K562 (cell line): Measurements from ENCODE around the gene GJA10. TPM values are rescaled to one million over a fixed set of nuclear protein-coding genes. Genes with fewer than 3 reads are reported as not detected.
"Not testable (repeated sequence)": the region's sequence is repeated elsewhere in the genome, so short reads cannot be mapped to it uniquely, and the experiment has no call there.

ENCODE experiments used
- ATAC-seq: fragments of 200-7000 bp; cut with Tn5 transposase; 3 replicates; pipeline ENCODE4 v1.9.1; 2020; ENCODE audit warnings: moderate library complexity
- BruUV-seq: library from RNA; stranded (reverse); fragments of 400-500 nt; replicated peaks from 2 replicates; lab custom pipeline; 2021; lab: Mats Ljungman, UMichigan
- CTCF ChIA-PET: fragments of 300-600 bp; formaldehyde crosslinking; extraction: SDS; loops from one replicate; lab custom pipeline; 2021; ENCODE audit warnings: low intra/inter-chr PET ratio; lab: Yijun Ruan, JAX
- POLR2A ChIA-PET: fragments of 300-600, 350-650 bp; sonication (Branson Sonifier 250); formaldehyde crosslinking; extraction: SDS; loops from one replicate; lab custom pipeline; 2021; ENCODE audit warnings: antibody characterized with exemption, inconsistent platforms; lab: Yijun Ruan, JAX
- DNase-seq, 4 experiments: peaks; one replicate each; pipeline versions ENCODE4 v3.0.0 to v3.0.0-alpha.2; 2011 to 2018; ENCODE audit warnings: low spot score in 3 of 4, mixed read lengths in 3 of 4; ENCODE audit errors: extremely low read depth in 1 of 4
- FAIRE-seq: peaks from 2 replicates; lab custom pipeline; 2011; peaks lifted over from hg19 to GRCh38; lab: Jason Lieb, UNC
- H2AFZ ChIP-seq: 2 replicates; pipeline ENCODE4 v1.6.0; 2011; ENCODE audit warnings: low read depth, low read length, control low read depth, inconsistent platforms
- H3K27ac ChIP-seq: fragments of 200-600 bp; 3 replicates; pipeline ENCODE4 v1.8.0; 2011; ENCODE audit warnings: low read depth, mild to moderate bottlenecking, control low read depth, inconsistent platforms, low read length, moderate library complexity, mixed read lengths; ENCODE audit errors: extremely low read depth
- H3K27me3 ChIP-seq, 2 experiments: fragments of 300-600 bp in 1 of 2; 2 replicates in 1 of 2; 3 replicates in 1 of 2; pipeline versions ENCODE4 v1.6.0 to v1.8.0; 2011; ENCODE audit warnings: inconsistent platforms in 2 of 2, low read length in 2 of 2, mild to moderate bottlenecking in 1 of 2, mixed read lengths in 1 of 2, moderate library complexity in 1 of 2; ENCODE audit not compliant: control insufficient read depth in 2 of 2, insufficient read depth in 2 of 2
- H3K36me3 ChIP-seq: fragments of 300-600 bp; 3 replicates; pipeline ENCODE4 v1.8.0; 2011; ENCODE audit warnings: mild to moderate bottlenecking, low read length, inconsistent platforms; ENCODE audit not compliant: control insufficient read depth, insufficient read depth
- H3K4me1 ChIP-seq, 2 experiments: fragments of 200-600 bp in 1 of 2; replicated peaks in 1 of 2; 2 replicates in 1 of 2; 3 replicates in 1 of 2; pipeline versions ENCODE4 v1.5.1 to v1.8.0; 2011; ENCODE audit warnings: inconsistent platforms in 2 of 2, low read length in 2 of 2, mild to moderate bottlenecking in 1 of 2, mixed read lengths in 1 of 2, moderate library complexity in 1 of 2; ENCODE audit not compliant: control insufficient read depth in 2 of 2, insufficient read depth in 2 of 2
- H3K4me2 ChIP-seq: 2 replicates; pipeline ENCODE4 v1.6.1; 2011; ENCODE audit warnings: low read length, control low read depth, inconsistent platforms, mixed read lengths; ENCODE audit not compliant: insufficient read depth
- H3K4me3 ChIP-seq: fragments of 200-600 bp; sonication (generic), shearing (Covaris generic); 2 replicates; pipeline ENCODE4 v1.5.1; 2016; ENCODE audit warnings: control low read depth, inconsistent platforms
- H3K79me2 ChIP-seq: fragments of 200-600 bp; 3 replicates; pipeline ENCODE4 v1.8.0; 2011; ENCODE audit warnings: low read length, inconsistent platforms; ENCODE audit not compliant: control insufficient read depth, insufficient read depth
- H3K9ac ChIP-seq, 2 experiments: 2 replicates each; pipeline versions ENCODE4 v1.6.0 to v1.6.1; 2011; ENCODE audit warnings: low read depth in 2 of 2, low read length in 2 of 2, control low read depth in 1 of 2, inconsistent platforms in 1 of 2, mild to moderate bottlenecking in 1 of 2, mixed read lengths in 1 of 2; ENCODE audit not compliant: insufficient read depth in 1 of 2
- H3K9me1 ChIP-seq: one replicate; pipeline ENCODE4 v1.6.0; 2011; ENCODE audit warnings: inconsistent platforms, mild to moderate bottlenecking, low read length, moderate library complexity; ENCODE audit not compliant: control insufficient read depth, insufficient read depth
- H3K9me3 ChIP-seq: replicated peaks from 2 replicates; pipeline ENCODE4 v1.5.1; 2011; ENCODE audit warnings: low read depth, low read length, inconsistent platforms; ENCODE audit not compliant: control insufficient read depth, insufficient read depth
- H4K20me1 ChIP-seq: replicated peaks from 2 replicates; pipeline ENCODE4 v1.6.1; 2011; ENCODE audit warnings: low read length, inconsistent platforms, mixed read lengths; ENCODE audit not compliant: control insufficient read depth, insufficient read depth
- ARID1B ChIP-seq: fragments of 450-650 bp; IDR thresholded peaks from 2 replicates; pipeline ENCODE4 v1.6.1; 2016; ENCODE audit warnings: antibody characterized with exemption, mild to moderate bottlenecking, inconsistent platforms
- BHLHE40 ChIP-seq: IDR thresholded peaks from 2 replicates; pipeline ENCODE4 v1.6.1; 2011; ENCODE audit warnings: low read length, improper control_type of control experiment
- CTBP1 ChIP-seq: fragments of 450-650 bp; IDR thresholded peaks from 2 replicates; pipeline ENCODE4 v1.6.1; 2016; ENCODE audit warnings: borderline replicate concordance
- E2F5 ChIP-seq: sonication (generic); formaldehyde crosslinking; IDR thresholded peaks from 2 replicates; pipeline ENCODE4 v1.8.0; 2022; ENCODE audit warnings: mild to moderate bottlenecking, missing genetic modification reagents
- FOXO4 ChIP-seq: fragments of 450-650 bp; formaldehyde crosslinking; IDR thresholded peaks from 2 replicates; pipeline ENCODE4 v1.4.0; 2020; ENCODE audit warnings: mild to moderate bottlenecking, moderate library complexity
- KHSRP ChIP-seq: fragments of 450-650 bp; IDR thresholded peaks from 2 replicates; pipeline ENCODE4 v1.6.1; 2017
- L3MBTL2 ChIP-seq: fragments of 450-650 bp; IDR thresholded peaks from 2 replicates; pipeline ENCODE4 v1.6.1; 2016; ENCODE audit warnings: mild to moderate bottlenecking, moderate library complexity
- NCOA2 ChIP-seq, 2 experiments: fragments of 450-650 bp; IDR thresholded peaks; 2 replicates each; pipeline ENCODE4 v1.6.1; 2018; ENCODE audit warnings: mild to moderate bottlenecking in 2 of 2, moderate library complexity in 1 of 2; ENCODE audit not compliant: partially characterized antibody in 2 of 2
- PRMT5 ChIP-seq: sonication (generic); formaldehyde crosslinking; IDR thresholded peaks from 2 replicates; pipeline ENCODE4 v1.5.0; 2020; ENCODE audit warnings: missing genetic modification reagents
- TEAD1 ChIP-seq, 2 experiments: fragments of 450-650 bp in 1 of 2; sonication (generic) in 1 of 2; formaldehyde crosslinking; IDR thresholded peaks; 2 replicates each; pipeline versions ENCODE4 v1.4.0 to v1.8.0; 2020 to 2022; ENCODE audit warnings: mild to moderate bottlenecking in 2 of 2, missing genetic modification reagents in 1 of 2
- ZBTB17 ChIP-seq: fragments of 450-650 bp; formaldehyde crosslinking; IDR thresholded peaks from 2 replicates; pipeline ENCODE4 v1.4.0; 2020; ENCODE audit warnings: mild to moderate bottlenecking
- ZEB2 ChIP-seq: fragments of 450-650 bp; IDR thresholded peaks from 2 replicates; pipeline ENCODE4 v1.6.1; 2016
- WGBS: fragments of 100-300 bp; shearing (Covaris generic); methylation state at CpG from one replicate; pipeline ENCODE4 v1.1.6; 2016; ENCODE audit warnings: low coverage, mixed read lengths; ENCODE audit not compliant: insufficient coverage; ENCODE audit errors: missing lambda C conversion rate; 5-methylcytosine and 5-hydroxymethylcytosine counted together
- in situ Hi-C: fragments of 300-500 bp; cut with MboI; formaldehyde crosslinking; loops from 4 replicates; pipeline ENCODE4 v1.15.0; 2018; ENCODE audit warnings: inconsistent platforms, mixed read lengths
- intact Hi-C: fragments of 100-400 bp; cut with micrococcal nuclease; formaldehyde crosslinking; loops from 2 replicates; pipeline ENCODE4 v1.14.2; 2022
- polyA plus RNA-seq, 8 experiments: library from polyadenylated mRNA; depleted of rRNA in 4 of 8; stranded (reverse) in 5 of 8; unstranded in 3 of 8; fragments of >200 nt; fragmentation: Nextera tagmentation in 2 of 8; fragmentation: Illumina TruSeq in 1 of 8; extraction: Ambion mirVana in 2 of 8; extraction: Trizol in 1 of 8; gene quantifications; 2 replicates each; pipeline versions ENCODE4 v1.2.1 to v1.2.3, GENCODE V29; 2011 to 2014; ENCODE audit warnings: inconsistent platforms in 1 of 8, missing spikeins in 1 of 8
- total RNA-seq, 7 experiments: library from RNA; depleted of rRNA in 6 of 7; stranded (reverse); fragments of >200 nt in 6 of 7; fragmentation: Illumina TruSeq in 2 of 7; extraction: Trizol in 2 of 7; gene quantifications; 2 replicates each; pipeline versions ENCODE4 v1.2.1 to v1.2.3, GENCODE V29; 2011 to 2021; ENCODE audit warnings: low replicate concordance in 1 of 7

The GJA10 gene
- total and polyA plus RNA-seq, 9 of the 15 experiments (the other 6 are each of a cell fraction or from before 2014, with no cell fraction given): not detected

DNA sequence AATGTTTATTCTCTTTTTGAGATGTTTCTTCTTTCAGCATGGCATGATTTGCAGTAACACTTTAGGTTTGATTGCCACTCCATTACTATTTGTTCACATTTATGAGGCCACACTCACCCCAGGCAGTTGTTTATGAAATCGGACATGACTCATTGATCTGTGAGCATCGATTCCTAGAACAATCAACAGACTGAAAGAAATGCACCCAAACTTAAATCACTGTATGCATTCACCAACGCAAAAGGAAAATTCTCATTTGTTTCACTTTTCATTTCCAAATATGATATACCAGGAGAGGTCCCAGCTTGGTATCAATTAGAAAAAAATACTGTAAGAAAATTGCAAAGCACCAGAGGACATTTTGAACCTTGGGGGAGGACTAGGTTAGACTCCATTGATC is 5.4 kb upstream of the GJA10 start (continued):
- TF ChIP-seq FOXO4 (CRISPR knock-in tag) (no peak), NCOA2 (IDR thresholded peaks at IDR 0.05; ENCODE audit: partially characterized antibody in 2 of 2) (no peak), BHLHE40 (no peak), KHSRP (no peak), ZBTB17 (CRISPR knock-in tag) (no peak), PRMT5 (CRISPR knock-in tag) (no peak), E2F5 (CRISPR knock-in tag) (no peak)

DNA sequence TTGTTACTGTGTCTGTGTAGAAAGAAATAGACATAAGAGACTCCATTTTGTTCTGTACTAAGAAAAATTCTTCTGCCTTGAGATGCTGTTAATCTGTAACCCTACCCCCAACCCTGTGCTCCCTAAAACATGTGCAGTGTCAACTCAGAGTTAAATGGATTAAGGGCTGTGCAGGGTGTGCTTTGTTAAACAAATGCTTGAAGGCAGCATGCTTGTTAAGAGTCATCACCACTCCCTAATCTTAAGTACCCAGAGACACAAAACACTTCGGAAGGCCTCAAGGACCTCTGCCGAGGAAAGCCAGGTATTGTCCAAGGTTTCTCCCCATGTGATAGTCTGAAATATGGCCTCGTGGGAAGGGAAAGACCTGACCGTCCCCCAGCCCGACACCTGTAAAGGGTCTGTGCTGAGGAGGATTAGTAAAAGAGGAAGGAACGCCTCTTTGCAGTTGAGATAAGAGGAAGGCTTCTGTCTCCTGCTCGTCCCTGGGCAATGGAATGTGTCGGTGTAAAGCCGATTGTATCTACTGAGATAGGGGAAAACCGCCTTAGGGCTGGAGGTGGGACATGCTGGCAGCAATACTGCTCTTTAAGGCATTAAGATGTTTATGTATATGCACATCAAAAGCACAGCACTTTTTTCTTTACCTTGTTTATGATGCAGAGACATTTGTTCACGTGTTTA is 3.3 kb upstream of the GJA10 start:
- H3K36me3 ChIP-seq, H3K27me3 ChIP-seq, intact Hi-C loops, BruUV-seq, CTCF ChIA-PET, H2AFZ ChIP-seq, H3K27ac ChIP-seq, H3K4me3 ChIP-seq, H3K79me2 ChIP-seq, H3K9me1 ChIP-seq, in situ Hi-C loops, H3K4me2 ChIP-seq, H3K9me3 ChIP-seq, ATAC-seq, H4K20me1 ChIP-seq, POLR2A ChIA-PET, H3K9ac ChIP-seq, FAIRE-seq: not testable (repeated sequence)
- DNase-seq: peak in 1 of 4 experiments; percentile 29
- TF ChIP-seq L3MBTL2 (0 out of 2 replicates have a peak, but pooled peaks have one; percentile 33), CTBP1 (peak; percentile 64; the same call in 1 of the 2 replicates), ARID1B (0 out of 2 replicates have a peak, but pooled peaks have one; percentile 20), ZEB2 (peak; percentile 62; the same call in 1 of the 2 replicates), TEAD1 (CRISPR knock-in tag; IDR thresholded peaks at IDR 0.05) (peak in 1 of 2 experiments; percentile 57; a peak in 1 of 4 replicates)
- H3K4me1 ChIP-seq: peaks cover 0 to 21% of the 10 kb centered on the region in 2 experiments; a peak in 2 of 5 replicates
- WGBS: 0% methylated on average over 6 of the region's 11 CpGs
